Adrenal gland (tissue), 5 donors: ENCODE measurements around the gene TNFAIP1.

ENCODE experiments used
- CTCF ChIP-seq, 6 experiments: fragments of 450-650 bp in 4 of 6; fragments of 200-600 bp in 2 of 6; sonication (generic) in 1 of 6; IDR thresholded peaks; 1 replicate in 5 of 6; 2 replicates in 1 of 6; pipeline versions ENCODE4 v1.5.1 to v1.8.0; 2016 to 2021; ENCODE audit warnings: antibody characterized with exemption in 6 of 6, mild to moderate bottlenecking in 2 of 6, moderate library complexity in 1 of 6
- POLR2A ChIP-seq, 2 donors: fragments of 450-650 bp; IDR thresholded peaks; one replicate each; pipeline ENCODE4 v1.6.1; 2017; ENCODE audit warnings: antibody characterized with exemption in 2 of 2, mild to moderate bottlenecking in 2 of 2, moderate library complexity in 1 of 2
- donor health status: DM: no; HTN: no; CAD: no.

- TF ChIP-seq CTCF (IDR thresholded peaks at IDR 0.05), result no peak
- no peak for TF ChIP-seq POLR2A (IDR thresholded peaks at IDR 0.05)
Measured at GRCh38 chr17:28324781-28325180, 10.8 kb upstream of the TNFAIP1 start.
